GM18505 (cell line): ENCODE data around the gene PRDM7.

Experiments used
- ATAC-seq: cut with Tn5 transposase; IDR thresholded peaks from one replicate; pipeline ENCODE4 v1.9.1; 2021; ENCODE audit not compliant: unreplicated experiment
- POLR2A ChIP-seq: IDR thresholded peaks from 4 replicates; pipeline ENCODE4 v1.6.1; 2011; ENCODE audit warnings: borderline replicate concordance; ENCODE audit not compliant: insufficient read depth, insufficient read length; ENCODE audit errors: extremely low read depth

Gene PRDM7

DNA sequence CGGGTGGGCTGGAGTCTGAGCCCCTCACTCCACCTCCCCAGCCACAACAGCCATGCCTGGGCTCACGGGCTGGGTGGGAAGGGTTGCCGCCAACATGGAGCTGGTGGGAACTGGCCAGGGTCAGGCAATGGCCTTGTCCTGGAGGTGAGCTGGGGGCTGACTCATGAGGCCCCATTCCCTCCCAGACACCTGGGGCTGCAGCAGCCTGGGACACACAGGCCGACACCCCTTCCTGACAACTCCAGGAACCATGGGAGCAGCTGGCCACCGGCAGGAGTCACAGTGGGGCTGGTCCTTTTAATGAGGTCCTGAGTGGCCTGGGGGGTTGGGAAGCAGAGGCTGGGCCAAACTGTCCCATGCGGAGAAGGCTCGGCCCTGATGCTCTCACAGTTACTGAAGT lies 70.1 kb downstream of the PRDM7 start:
- no peak for ATAC-seq
- no peak for TF ChIP-seq POLR2A
